ENCODE data around the gene NFATC2. TPM values are rescaled to one million over a fixed set of nuclear protein-coding genes. Genes with fewer than 3 reads are reported as not detected.

Gene NFATC2
- total and polyA plus RNA-seq, 2 experiments from 2014 or later = 0.52 to 0.59 TPM

- no peak for TF ChIP-seq REST (IDR thresholded peaks at IDR 0.05; ENCODE audit: unreplicated experiment)
These were observed 194.7 kb downstream of the NFATC2 start (continued) for GRCh38 chr20:51347831-51348230.

DNA sequence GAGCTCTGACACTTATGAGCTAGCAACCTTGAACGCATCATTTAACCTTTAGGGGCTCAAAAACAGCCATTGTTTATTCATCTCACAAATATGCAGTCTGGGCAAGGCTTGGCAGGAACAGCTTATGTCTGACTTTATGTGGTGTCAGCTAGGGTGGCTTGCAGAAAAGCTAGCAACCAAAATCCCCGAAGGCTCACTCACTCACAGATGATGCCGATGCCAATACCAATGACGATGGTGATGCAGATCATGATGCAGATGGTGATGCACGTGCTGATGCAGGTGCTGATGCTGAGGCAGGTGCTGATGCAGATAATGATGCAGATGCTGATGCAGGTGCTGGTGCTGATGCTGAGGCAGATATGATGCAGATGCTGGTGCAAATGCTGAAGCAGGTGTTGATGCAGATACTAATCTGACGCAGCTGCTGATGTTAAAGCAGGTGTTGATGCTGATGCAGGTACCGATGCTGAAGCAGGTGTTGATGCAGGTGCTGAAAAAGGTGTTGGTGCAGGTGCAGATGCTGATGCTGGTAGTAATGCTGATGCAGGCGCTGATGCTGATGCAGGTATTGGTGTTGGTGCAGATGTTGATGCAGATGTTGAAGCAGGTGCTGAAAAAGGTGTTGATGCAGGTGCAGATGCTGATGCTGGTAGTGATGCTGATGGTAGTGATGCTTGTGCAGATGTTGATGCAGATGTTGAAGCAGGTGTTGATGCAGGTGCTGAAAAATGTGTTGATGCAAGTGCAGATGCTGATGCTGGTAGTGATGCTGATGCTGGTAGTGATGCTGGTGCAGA is 195.6 kb downstream of the NFATC2 start:
- H3K27ac ChIP-seq (ENCODE audit: low read depth) = no peak overlapping the region
- TF ChIP-seq, protein P1, sequence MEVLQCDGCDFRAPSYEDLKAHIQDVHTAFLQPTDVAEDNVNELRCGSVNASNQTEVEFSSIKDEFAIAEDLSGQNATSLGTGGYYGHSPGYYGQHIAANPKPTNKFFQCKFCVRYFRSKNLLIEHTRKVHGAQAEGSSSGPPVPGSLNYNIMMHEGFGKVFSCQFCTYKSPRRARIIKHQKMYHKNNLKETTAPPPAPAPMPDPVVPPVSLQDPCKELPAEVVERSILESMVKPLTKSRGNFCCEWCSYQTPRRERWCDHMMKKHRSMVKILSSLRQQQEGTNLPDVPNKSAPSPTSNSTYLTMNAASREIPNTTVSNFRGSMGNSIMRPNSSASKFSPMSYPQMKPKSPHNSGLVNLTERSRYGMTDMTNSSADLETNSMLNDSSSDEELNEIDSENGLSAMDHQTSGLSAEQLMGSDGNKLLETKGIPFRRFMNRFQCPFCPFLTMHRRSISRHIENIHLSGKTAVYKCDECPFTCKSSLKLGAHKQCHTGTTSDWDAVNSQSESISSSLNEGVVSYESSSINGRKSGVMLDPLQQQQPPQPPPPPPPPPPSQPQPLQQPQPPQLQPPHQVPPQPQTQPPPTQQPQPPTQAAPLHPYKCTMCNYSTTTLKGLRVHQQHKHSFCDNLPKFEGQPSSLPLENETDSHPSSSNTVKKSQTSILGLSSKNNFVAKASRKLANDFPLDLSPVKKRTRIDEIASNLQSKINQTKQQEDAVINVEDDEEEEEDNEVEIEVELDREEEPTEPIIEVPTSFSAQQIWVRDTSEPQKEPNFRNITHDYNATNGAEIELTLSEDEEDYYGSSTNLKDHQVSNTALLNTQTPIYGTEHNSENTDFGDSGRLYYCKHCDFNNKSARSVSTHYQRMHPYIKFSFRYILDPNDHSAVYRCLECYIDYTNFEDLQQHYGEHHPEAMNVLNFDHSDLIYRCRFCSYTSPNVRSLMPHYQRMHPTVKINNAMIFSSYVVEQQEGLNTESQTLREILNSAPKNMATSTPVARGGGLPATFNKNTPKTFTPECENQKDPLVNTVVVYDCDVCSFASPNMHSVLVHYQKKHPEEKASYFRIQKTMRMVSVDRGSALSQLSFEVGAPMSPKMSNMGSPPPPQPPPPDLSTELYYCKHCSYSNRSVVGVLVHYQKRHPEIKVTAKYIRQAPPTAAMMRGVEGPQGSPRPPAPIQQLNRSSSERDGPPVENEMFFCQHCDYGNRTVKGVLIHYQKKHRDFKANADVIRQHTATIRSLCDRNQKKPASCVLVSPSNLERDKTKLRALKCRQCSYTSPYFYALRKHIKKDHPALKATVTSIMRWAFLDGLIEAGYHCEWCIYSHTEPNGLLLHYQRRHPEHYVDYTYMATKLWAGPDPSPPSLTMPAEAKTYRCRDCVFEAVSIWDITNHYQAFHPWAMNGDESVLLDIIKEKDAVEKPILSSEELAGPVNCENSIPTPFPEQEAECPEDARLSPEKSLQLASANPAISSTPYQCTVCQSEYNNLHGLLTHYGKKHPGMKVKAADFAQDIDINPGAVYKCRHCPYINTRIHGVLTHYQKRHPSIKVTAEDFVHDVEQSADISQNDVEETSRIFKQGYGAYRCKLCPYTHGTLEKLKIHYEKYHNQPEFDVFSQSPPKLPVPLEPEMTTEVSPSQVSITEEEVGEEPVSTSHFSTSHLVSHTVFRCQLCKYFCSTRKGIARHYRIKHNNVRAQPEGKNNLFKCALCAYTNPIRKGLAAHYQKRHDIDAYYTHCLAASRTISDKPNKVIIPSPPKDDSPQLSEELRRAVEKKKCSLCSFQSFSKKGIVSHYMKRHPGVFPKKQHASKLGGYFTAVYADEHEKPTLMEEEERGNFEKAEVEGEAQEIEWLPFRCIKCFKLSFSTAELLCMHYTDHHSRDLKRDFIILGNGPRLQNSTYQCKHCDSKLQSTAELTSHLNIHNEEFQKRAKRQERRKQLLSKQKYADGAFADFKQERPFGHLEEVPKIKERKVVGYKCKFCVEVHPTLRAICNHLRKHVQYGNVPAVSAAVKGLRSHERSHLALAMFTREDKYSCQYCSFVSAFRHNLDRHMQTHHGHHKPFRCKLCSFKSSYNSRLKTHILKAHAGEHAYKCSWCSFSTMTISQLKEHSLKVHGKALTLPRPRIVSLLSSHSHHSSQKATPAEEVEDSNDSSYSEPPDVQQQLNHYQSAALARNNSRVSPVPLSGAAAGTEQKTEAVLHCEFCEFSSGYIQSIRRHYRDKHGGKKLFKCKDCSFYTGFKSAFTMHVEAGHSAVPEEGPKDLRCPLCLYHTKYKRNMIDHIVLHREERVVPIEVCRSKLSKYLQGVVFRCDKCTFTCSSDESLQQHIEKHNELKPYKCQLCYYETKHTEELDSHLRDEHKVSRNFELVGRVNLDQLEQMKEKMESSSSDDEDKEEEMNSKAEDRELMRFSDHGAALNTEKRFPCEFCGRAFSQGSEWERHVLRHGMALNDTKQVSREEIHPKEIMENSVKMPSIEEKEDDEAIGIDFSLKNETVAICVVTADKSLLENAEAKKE (CRISPR knock-in tag; IDR thresholded peaks at IDR 0.05) = no peak
- TF ChIP-seq POLR2AphosphoS5 (IDR thresholded peaks at IDR 0.05; ENCODE audit: low read depth) (no peak), CREB1 (CRISPR knock-in tag; IDR thresholded peaks at IDR 0.05; ENCODE audit: low read depth) (no peak), ZNF331 (CRISPR knock-in tag; IDR thresholded peaks at IDR 0.05; ENCODE audit: low read depth) (no peak), ZNF114 (CRISPR knock-in tag; IDR thresholded peaks at IDR 0.05) (no peak), JUNB (IDR thresholded peaks at IDR 0.05; ENCODE audit: unreplicated experiment) (no peak), REST (IDR thresholded peaks at IDR 0.05; ENCODE audit: unreplicated experiment) (no peak), EZH2 (IDR thresholded peaks at IDR 0.05; ENCODE audit: low read depth, unreplicated experiment) (no peak)
- TF ChIP-seq, protein P2, sequence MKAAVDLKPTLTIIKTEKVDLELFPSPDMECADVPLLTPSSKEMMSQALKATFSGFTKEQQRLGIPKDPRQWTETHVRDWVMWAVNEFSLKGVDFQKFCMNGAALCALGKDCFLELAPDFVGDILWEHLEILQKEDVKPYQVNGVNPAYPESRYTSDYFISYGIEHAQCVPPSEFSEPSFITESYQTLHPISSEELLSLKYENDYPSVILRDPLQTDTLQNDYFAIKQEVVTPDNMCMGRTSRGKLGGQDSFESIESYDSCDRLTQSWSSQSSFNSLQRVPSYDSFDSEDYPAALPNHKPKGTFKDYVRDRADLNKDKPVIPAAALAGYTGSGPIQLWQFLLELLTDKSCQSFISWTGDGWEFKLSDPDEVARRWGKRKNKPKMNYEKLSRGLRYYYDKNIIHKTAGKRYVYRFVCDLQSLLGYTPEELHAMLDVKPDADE (IDR thresholded peaks at IDR 0.05) = no peak

More for the DNA sequence above, 195.6 kb downstream of the NFATC2 start:
- Histone ChIP-seq H3K27me3 (ENCODE audit: insufficient read depth) (no peaks in the 10 kb centered on the region), H3K4me2 (no peak overlapping the region), H3F3A (replicated peaks; ENCODE audit: low read depth) (no peaks in the 10 kb centered on the region), H3K4me1 (ENCODE audit: insufficient read depth) (no peaks in the 10 kb centered on the region), H4K20me1 (replicated peaks; ENCODE audit: insufficient read depth) (no peaks in the 10 kb centered on the region), H3K79me2 (replicated peaks; ENCODE audit: insufficient read depth) (no peaks in the 10 kb centered on the region), H3K9me2 (ENCODE audit: insufficient read depth) (no peaks in the 10 kb centered on the region), H3K4me3 (no peak overlapping the region), H2AFZ (no peak overlapping the region), H3K36me3 (ENCODE audit: insufficient read depth) (no peaks in the 10 kb centered on the region)
- no peak for ATAC-seq
- Mint-ChIP-seq H3K4me1 (peaks cover 2% of the 10 kb centered on the region; the same call in 1 of the 3 replicates), H3K27ac (no peak overlapping the region), H3K9me3 (peaks cover 6% of the 10 kb centered on the region; the same call in 2 of the 3 replicates), H3K4me3 (no peak overlapping the region), H3K27me3 (ENCODE audit: insufficient read depth, low read depth, poor library complexity) (no peaks in the 10 kb centered on the region), H3K36me3 (ENCODE audit: low read depth) (no peaks in the 10 kb centered on the region)
- no peak for DNase-seq (ENCODE audit: low spot score)
